HG03097 (cell line): Measurements from ENCODE around the gene MED10.
A peak's percentile ranks its signal among the peaks of the same experiment; 100 is the strongest.

Experiments used
- ATAC-seq: cut with Tn5 transposase; IDR thresholded peaks from one replicate; pipeline ENCODE4 v1.9.1; 2021; ENCODE audit not compliant: unreplicated experiment, low FRiP score

Gene MED10

DNA sequence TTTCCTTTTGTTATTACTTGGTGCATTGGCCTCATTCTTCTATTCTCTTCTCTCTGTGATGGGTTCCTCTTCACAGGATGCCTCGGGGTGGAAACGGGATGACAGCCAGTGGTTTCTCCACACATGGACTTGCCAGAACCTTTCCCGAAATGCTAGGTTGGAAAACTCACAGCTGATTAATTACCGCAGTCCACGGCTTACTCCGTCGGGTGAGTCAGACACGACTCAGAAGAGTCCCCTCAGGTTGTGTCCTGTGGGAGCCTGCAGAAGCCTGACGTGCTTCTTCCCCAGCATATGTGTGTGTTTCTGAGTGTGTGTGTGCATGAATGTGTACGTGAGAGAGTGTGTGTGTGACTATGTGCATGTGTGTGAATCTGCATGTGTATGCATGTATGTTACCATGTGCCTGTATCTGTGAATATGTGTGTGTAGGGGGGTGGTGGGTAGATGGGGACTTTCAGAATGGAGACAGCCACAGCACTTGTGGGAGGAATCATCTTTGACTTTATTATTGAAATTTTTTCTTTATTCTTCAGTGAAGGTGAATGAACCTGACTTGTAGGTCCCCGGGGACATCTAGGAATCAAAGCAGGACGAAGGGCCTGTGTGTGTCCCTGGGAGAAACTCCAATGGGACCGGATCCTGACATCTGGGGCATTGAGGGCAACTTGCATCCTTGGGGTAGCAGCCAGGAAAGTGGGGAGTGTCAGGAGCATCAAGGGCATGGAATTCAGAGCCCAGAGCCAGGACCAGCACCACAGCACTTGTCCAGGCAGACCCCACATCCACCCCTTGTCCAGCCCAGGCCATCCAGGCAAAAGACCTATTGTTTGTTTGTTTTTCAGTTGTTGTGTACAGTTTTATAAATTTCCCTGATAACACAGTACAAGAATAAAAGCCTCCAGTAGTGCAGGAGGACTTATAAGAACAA lies 21.9 kb upstream of the MED10 start:
- no peak for ATAC-seq

GRCh38 chr5:6398570-6399230 lies 20.4 kb upstream of the MED10 start:
- ATAC-seq, result no peak

- no peak for ATAC-seq
Measured at GRCh38 chr5:6397536-6398269, 19.4 kb upstream of the MED10 start.

- ATAC-seq, result no peak
Measured at GRCh38 chr5:6396836-6397535, 18.6 kb upstream of the MED10 start.

DNA sequence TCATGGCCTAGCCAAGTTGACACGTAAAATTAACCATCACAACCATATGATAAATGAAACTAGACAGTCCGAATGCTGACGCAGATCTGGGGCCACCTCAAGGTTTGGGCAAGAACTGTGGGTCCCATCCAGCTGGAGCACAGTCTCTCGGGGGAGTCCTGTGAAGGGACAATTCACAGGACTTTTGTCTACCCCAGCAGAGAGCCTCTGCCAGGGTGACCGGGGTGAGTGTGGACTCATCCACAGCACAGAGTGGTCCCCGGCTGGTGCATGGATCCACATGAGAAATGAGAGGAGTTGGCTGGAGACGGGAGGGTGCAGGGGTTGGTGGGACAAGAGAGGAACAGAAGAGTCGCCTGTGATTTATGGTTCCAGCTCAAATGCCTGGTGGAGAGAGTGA lies 17.7 kb upstream of the MED10 start:
- no peak for ATAC-seq

DNA sequence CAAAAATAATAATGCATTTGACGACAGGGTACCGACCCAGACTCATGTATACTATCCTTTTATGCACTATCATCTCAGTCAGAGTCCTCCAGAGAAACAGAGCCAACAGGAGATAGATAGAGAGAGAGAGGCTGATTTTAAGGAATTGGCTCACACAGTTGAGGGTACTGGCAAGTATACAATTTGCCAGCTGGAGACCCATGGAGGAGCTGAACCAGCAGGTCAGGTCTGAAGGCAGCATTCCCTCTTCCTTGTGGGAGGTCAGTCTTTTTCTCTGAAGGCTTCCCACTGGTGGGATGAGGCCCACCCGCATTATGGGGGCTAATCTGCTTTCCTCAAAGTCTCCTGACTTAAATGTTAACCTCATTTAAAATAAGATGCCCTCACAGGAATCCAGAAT lies 17.3 kb upstream of the MED10 start:
- no peak for ATAC-seq

GRCh38 chr5:6395102-6395445 lies 16.7 kb upstream of the MED10 start:
- no peak for ATAC-seq

- no peak for ATAC-seq
Measured at GRCh38 chr5:6394429-6395101, 16.2 kb upstream of the MED10 start.

GRCh38 chr5:6393596-6394194 lies 15.3 kb upstream of the MED10 start:
- no peak for ATAC-seq

- ATAC-seq, result no peak
Measured at GRCh38 chr5:6392561-6392960, 14.2 kb upstream of the MED10 start.

- no peak for ATAC-seq
Measured at GRCh38 chr5:6391151-6391550, 12.8 kb upstream of the MED10 start.

- ATAC-seq, result no peak
Measured at GRCh38 chr5:6389946-6390530, 11.7 kb upstream of the MED10 start.

- ATAC-seq, result no peak
Measured at GRCh38 chr5:6389397-6389796, 11.1 kb upstream of the MED10 start.

DNA sequence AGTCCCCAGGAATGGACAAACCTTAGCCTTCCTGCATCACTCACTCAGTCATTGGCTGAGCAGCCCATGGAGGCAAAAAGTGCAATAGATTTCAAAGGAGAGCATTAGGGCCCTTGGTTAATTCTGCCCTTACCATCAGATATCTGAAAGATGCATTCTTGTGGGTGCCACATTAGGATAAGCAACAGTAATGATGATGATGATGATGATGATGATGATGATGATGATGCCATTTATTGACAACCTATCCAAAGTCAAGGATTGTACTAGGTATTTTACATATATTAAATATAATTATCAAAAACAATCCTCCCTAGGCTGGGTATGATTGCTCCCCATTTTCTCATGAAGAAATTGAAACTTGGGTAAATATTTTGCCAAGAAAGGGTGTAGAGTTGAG lies 9.6 kb upstream of the MED10 start:
- no peak for ATAC-seq

- ATAC-seq, result no peak
Measured at GRCh38 chr5:6386271-6386670, 7.9 kb upstream of the MED10 start.

DNA sequence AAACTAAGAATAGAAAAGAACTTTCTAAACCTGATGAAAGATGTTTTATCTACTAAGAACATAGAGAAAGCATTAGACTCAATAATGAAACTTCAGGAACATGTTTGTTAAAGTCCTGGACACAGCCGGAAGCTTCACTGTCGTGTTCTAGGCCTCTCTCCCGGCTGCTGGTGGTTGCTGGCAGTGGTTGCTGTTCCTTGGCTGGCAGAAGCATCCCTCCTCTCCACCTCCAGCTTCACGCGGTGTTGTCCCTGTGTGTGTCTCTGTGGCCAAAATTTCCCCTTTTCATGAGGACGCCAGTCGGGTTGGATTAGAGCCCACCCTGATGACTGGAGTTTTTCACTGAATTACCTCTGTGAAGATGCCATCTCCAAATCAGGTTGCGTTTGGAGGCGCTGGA lies 6.5 kb upstream of the MED10 start:
- ATAC-seq, result no peak

DNA sequence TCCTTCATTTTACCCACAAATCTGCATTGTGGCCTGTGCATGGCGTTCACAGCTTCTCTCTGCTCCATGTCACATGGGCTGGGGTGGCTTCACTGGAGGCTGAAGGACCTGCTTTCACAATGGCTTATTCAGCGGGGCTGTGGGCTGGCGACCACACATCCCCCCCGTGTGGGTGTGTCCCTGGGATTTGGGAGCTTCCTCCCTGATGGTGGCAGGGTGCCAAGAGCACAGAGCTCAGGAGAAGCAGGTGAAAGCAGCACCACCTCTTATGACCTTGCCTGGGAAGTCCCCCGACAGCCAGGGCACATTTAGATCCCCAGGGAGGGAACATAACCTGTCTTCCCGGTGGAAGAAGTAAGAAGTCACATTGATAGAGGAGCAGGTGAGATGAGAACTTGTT lies 5.0 kb upstream of the MED10 start:
- ATAC-seq, result no peak

- no peak for ATAC-seq
Measured at GRCh38 chr5:6379246-6379645, 899 bp upstream of the MED10 start.

- ATAC-seq, result peak; percentile 24
Measured at GRCh38 chr5:6378766-6379103, 388 bp upstream of the MED10 start.

- ATAC-seq, result no peak
Measured at GRCh38 chr5:6377582-6377904, 804 bp downstream of the MED10 start.
